D721Med (cell line): ENCODE measurements around the gene SUOX.
"Not testable (repeated sequence)": the region's sequence is repeated elsewhere in the genome, so short reads cannot be mapped to it uniquely, and the experiment has no call there.

Experiments used
- DNase-seq: peaks from one replicate; pipeline ENCODE4 v3.0.0; 2011; ENCODE audit warnings: low spot score; ENCODE audit not compliant: insufficient read length
- FAIRE-seq: peaks from 2 replicates; lab custom pipeline; 2011; peaks lifted over from hg19 to GRCh38; lab: Jason Lieb, UNC
- TF ChIP-seq, protein P1 (sequence below): IDR thresholded peaks from 2 replicates; pipeline ENCODE4 v1.5.1; 2012; ENCODE audit warnings: mild to moderate bottlenecking, control low read depth; ENCODE audit not compliant: insufficient read depth; ENCODE audit errors: missing control alignments

SUOX gene

DNA sequence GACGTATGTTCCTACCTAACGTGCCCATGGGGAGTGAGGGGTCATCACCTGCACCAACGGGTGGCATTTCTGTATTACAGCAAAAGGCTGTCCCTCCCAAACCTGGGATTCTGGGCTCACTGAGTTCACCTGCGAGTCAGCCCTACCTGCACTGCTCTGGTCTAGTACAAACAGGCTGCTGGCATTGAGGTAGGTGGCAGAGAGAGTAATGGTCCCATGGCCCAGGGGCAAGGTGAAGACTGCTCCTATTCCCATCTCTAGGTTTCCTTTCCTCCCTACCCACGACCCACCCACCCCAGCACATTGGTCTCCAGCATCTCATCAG is 421 bp downstream of the SUOX start:
- TF ChIP-seq, protein P1, sequence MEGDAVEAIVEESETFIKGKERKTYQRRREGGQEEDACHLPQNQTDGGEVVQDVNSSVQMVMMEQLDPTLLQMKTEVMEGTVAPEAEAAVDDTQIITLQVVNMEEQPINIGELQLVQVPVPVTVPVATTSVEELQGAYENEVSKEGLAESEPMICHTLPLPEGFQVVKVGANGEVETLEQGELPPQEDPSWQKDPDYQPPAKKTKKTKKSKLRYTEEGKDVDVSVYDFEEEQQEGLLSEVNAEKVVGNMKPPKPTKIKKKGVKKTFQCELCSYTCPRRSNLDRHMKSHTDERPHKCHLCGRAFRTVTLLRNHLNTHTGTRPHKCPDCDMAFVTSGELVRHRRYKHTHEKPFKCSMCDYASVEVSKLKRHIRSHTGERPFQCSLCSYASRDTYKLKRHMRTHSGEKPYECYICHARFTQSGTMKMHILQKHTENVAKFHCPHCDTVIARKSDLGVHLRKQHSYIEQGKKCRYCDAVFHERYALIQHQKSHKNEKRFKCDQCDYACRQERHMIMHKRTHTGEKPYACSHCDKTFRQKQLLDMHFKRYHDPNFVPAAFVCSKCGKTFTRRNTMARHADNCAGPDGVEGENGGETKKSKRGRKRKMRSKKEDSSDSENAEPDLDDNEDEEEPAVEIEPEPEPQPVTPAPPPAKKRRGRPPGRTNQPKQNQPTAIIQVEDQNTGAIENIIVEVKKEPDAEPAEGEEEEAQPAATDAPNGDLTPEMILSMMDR, result no peak
- FAIRE-seq, result no peak

DNA sequence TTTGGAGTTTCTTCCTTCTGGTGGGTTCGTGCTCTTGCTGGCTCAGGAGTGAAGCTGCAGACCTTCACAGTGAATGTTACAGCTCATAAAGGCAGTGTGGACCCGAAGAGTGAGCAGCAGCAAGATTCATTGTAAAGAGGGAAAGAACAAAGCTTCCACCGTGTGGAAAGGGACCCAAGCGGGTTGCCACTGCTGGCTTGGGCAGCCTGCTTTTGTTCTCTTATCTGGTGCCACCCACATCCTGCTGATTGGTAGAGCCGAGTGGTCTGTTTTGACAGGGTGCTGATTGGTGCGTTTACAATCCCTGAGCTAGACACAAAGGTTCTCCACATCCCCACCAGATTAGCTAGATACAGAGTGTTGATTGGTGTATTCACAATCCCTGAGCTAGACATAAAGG is 2.4 kb downstream of the SUOX start:
- not testable (repeated sequence) for FAIRE-seq, DNase-seq

More for the DNA sequence above, 421 bp downstream of the SUOX start:
- no peak for DNase-seq

DNA sequence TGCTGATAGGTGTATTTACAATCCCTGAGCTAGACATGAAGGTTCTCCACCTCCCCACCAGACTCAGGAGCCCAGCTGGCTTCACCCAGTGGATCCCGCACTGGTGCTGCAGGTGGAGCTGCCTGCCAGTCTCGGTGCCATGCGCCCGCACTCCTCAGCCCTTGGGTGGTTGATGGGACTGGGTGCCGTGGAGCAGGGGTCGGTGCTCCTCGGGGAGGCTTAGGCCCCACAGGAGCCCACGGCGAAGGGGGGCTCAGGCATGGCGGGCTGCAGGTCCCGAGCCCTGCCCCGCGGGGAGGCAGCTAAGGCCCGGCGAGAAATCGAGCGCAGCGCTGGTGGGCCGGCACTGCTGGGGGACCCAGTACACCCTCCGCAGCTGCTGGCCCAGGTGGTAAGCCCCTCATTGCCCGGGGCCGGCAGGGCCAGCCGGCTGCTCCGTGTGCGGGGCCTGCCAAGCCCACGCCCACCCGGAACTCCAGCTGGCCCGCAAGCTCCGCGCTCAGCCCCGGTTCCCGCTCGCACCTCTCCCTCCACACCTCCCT is 3.0 kb downstream of the SUOX start:
- not testable (repeated sequence) for FAIRE-seq, DNase-seq

DNA sequence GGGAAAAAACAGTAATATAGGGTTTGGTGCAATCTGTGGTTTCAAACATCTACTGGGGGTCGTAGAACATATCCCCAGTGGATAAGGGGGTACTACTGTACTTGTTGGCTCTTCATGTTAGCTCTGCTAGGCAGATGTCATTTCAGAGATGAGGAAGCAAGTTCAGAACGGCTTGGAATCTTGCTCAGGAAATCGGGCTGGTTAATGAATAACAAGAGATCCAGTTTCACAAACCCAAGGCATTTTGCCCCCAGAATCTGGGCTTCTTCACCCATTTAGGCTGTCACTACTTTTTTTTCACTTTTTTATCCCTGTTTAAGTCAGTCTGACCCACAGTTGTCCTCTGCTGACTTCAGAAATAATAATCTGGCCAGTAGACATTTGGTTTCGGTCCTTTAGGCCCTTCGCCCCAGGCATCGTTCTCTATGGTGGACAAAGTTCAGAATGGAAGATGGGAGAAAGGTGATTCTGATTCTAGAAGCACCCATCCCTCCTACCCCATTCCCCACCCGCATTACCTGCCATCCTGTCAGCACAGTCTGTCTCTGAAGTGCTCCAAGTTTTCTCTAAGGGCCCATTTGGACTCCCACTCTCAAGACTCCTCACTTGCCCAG is 4.5 kb downstream of the SUOX start:
- TF ChIP-seq, protein P1, result no peak
- no peak for DNase-seq
- no peak for FAIRE-seq

DNA sequence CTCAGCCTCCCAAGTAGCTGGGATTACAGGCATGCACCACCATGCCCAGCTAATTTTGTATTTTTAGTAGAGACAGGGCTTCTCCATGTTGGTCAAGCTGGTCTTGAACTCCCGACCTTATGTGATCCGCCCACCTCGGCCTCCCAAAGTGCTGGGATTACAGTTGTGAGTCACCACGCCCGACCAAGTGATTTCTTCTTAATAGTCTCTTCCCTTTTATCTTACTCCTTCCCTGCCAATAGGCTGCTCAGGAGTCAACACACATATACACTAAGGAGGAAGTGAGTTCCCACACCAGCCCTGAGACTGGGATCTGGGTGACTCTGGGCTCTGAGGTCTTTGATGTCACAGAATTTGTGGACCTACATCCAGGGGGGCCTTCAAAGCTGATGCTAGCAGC is 6.3 kb downstream of the SUOX start:
- FAIRE-seq, DNase-seq: not testable (repeated sequence)

DNA sequence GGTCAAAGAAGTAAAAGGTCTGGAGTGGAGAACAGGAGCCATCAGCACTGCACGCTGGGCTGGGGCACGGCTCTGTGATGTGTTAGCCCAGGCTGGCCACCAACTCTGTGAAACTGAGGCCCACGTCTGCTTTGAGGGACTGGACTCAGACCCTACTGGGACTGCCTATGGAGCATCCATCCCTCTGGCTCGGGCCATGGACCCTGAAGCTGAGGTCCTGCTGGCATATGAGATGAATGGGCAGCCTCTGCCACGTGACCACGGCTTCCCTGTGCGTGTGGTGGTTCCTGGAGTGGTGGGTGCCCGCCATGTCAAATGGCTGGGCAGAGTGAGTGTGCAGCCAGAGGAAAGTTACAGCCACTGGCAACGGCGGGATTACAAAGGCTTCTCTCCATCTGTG is 7.1 kb downstream of the SUOX start:
- TF ChIP-seq, protein P1, result no peak
- FAIRE-seq (no peak), DNase-seq (no peak)

DNA sequence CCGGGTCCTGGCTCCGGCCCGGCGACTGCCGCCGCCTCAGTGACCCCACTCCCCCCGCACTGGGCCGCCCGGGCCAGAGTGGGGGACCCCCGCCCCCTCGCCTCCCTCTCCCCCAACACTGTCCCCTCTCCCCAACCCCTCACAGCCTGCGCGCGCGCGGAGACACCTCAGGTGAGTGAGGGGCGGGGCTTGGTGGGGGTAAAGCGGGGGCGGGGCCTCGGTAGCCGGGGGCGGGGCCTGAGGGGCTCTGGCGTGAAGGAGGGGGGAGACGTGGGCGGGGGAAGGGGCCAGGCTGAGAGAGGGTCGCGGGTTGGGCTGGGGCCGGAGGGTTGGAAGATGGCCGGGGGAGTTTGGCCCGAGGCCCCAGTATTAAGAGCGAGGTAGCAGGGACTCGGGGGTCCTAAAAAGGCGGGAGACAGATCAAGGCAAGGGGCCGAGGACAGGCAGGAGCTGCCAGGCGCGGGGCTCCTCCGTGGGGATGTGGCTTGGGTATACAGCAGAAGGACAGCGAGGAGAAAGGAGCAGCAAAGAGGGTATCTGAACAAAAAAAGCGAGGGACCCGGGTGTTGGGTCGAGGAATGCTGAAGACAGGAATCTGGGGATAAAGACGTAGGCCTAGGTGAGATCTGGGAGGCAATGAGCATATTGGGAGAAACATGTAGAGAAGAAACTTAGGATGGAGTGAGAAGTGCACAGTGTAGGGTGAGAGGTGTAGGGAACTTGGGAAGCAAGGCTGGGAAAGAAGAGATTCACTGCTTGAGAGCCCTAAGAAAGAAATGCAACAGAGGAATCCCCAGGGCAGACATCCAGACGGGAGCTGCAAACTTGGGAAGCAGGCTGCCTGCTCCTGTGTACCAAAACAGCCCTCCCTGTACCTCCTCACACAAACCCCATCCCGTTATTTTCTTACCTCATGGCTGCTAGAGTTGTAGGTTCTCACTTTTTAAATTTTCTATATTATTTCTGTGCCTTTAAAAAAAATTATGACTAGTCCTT is 10.8 kb downstream of the SUOX start:
- TF ChIP-seq, protein P1, result no peak
- DNase-seq (peak; percentile 74), FAIRE-seq (no peak)

DNA sequence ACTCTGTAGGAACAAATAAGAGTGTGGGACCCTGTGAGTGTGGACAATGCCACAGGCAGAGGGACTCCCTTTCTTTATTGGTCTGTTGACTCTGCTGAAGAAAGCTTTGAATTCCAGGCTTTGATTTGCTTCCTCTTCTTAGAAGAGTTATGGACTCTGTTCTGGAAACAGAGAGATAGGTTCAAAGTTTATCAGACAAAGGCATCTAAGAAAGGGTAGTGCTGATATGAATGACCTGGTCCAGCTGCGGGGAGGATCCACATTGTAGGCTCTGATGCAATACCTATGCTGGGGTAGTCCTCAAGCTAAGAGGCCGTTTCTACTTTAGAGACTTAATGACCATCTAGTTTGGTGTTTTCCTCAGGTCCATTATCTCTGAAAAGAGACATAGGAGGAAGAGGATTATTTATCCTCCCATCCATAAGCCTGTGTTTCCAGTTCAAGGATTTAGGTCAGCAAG is 13.1 kb downstream of the SUOX start:
- FAIRE-seq (no peak), DNase-seq (no peak)
- TF ChIP-seq, protein P1, result no peak
